HG03097 (cell line): Measurements from ENCODE around the gene EXD1.
"Not testable (repeated sequence)": the region's sequence is repeated elsewhere in the genome, so short reads cannot be mapped to it uniquely, and the experiment has no call there.

Experiments
- ATAC-seq: cut with Tn5 transposase; IDR thresholded peaks from one replicate; pipeline ENCODE4 v1.9.1; 2021; ENCODE audit not compliant: unreplicated experiment, low FRiP score

EXD1 gene, protein sequence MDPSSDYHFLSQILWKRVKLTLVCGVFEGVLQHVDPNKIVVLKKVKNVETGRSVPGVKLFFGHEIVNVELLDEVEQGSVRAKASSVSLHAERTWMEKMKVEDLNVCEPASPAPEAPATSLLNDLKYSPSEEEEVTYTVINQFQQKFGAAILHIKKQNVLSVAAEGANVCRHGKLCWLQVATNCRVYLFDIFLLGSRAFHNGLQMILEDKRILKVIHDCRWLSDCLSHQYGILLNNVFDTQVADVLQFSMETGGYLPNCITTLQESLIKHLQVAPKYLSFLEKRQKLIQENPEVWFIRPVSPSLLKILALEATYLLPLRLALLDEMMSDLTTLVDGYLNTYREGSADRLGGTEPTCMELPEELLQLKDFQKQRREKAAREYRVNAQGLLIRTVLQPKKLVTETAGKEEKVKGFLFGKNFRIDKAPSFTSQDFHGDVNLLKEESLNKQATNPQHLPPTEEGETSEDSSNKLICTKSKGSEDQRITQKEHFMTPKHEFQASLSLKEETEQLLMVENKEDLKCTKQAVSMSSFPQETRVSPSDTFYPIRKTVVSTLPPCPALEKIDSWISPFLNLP

DNA sequence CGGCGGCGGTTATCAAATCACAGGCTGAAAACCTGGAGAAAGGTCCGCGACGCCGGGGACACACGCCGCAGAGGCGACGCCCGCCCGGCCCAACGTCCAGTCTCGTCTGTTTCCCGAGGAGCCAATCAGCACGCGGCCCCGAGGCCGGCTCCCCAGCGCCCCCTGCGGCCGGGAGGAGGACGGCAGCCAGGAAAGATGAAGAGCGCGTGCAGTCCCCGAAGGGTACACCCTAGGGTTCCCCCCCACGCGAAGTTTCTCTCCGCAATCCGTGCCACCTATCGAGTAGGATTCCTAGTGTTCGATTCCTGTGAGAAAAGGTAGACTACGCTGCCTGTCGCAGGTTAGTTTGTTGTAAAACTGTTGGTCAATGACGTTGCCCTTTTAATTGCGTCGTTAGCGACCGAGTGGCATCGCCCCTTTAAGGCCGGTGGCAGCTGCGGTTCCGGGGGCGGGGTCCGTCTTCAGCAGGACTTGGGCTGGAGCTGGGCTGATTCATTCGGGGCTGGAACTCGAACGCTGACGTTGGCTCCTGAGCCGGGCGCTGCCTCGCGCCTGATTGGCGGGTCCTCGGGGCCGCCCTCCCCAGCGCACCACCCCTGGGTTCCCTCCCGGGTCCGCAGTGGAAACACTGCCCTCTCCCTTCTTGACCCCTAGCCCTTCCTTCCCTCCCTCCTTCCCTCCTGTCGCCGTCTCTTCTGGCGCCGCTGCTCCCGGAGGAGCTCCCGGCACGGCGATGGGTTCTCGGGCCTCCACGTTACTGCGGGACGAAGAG is at the start of gene EXD1, which contains the start of gene CHP1:
Gene EXD1, minus strand, starts transcription at position 108 of the 772 bp plus-strand sequence. CDS start 4,182 bp downstream, outside the sequence.
Gene CHP1, plus strand, starts transcription at position 619 of the 772 bp plus-strand sequence. Its CDS starts 115 bp downstream, at position 734.
- ATAC-seq = peak; percentile 91

DNA sequence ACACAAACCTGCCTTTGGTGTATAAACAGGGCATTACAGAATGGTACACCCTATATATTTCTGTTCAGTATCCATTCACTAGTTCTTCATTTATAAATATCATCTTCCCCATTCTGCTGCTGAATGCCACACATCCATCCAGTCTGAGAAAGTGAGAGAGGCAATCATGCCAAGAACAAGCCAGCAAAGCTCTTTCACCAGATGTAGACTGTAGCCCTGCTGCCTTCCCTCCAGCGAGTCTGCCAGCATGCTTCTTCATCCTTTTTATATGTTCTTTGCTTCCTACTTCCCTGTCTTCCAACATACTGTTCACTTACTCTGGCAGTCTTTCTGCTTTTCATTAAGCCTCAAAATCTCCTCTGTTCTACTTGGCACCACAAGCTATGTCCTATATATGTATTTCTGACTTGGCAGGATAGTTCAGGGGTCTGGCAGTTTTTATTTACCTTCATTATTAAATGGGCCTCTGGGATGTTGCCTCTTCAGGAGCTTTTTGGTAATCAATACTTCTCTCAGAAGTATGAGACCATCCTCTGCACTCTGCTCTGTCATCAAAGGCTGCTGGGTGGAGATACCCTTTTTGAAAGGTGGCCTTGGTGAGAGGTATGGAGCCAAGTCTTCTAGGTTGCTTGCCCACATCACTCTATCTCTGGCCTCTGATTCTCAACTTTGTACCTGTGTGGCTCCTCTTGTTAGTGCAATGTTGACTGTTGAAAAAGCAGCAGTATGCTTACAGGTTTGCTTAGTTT is 49.2 kb upstream of the EXD1 start:
- ATAC-seq = no peak

DNA sequence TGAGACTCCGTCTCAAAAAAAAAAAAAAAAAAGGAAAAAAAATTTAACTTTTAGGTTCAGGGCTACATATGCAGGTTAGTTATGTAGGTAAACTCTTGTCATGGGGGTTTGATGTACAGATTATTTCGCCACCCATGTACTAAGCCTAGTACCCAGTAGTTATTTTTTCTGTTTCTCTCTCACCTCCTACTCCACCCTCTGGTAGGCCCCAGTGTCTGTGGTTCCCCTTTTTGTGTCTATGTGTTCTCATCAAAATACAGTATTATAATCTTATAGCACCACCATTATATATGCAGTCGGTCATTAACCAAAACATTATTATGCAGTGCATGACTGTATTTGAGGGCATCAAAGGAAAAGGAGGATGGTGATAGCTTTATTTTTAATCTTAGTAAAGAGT is 47.8 kb upstream of the EXD1 start:
- ATAC-seq = no peak

DNA sequence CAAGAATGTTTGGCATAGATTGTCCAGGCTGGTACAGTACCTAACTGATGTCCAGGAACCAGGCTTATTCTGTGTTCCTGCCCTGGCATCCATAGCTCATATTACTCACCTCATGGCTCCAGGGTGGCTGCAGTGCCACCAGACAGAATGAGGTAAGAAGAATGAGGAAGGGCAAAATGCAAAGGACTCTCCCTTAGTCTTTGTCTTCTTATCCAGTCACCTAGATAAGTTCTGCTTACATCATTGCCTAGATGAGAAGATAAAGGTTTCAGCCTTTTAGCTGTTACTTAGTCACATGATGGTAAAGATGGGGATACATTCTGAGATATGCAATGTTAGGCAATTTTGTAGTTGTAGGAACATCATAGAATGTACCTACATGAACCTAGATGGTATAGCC is 46.3 kb upstream of the EXD1 start:
- no peak for ATAC-seq

DNA sequence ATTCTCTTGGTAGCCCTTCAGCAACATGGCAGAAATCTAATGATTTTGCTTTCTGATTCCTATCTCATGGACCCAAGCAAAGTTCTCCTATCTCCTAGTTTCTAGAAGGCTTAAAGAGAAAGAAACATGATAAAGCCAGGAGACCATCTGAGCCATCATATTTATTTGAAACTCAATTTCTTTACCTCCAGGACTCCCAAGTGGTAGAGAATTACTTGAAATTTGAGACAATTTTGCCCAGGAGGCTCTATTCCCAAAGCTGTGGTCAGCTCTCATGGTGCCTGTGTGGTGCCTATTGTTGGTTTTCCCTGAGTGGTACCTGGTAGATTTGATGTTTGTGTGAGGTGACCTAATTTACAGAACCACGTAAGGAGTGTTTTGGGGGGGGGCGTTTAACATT is 39.3 kb upstream of the EXD1 start:
- no peak for ATAC-seq

DNA sequence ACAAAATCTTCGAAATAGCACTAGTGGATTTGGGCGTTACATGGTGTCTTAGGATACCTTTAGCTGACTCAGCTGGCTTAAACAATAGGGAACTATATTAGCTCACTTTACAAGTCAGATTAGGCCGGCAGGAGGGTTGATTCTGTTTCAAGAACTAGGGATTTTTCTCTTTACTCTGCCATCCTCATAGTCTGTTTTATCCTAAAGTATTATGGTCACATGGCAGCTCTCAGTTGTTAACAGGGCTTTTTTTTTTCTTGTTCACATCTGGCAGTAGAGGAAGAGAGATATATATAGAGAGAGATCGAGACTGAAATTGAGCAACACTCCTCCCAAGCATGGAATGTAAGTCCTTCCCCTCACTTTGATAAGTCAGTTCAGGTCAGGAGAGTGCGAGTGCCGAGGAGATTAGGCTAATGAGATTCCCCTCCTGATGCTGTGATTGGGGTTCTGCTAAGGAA is 33.4 kb upstream of the EXD1 start:
- no peak for ATAC-seq

DNA sequence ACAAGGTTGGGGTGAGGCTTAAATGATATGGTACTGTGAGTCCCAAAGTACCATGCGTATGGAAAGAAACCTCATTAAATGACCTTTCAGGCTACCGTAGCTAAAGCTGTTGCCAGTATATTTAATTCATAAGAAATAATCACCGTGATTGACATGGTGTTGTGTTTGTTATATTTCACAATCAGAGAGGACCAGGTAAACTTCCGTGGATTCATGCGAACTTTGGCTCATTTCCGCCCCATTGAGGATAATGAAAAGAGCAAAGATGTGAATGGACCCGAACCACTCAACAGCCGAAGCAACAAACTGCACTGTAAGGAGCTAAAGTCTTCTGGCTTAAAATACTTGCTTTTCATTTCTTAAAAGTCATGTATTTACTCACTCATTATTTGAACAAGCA is 32.0 kb upstream of the EXD1 start:
- ATAC-seq = no peak

DNA sequence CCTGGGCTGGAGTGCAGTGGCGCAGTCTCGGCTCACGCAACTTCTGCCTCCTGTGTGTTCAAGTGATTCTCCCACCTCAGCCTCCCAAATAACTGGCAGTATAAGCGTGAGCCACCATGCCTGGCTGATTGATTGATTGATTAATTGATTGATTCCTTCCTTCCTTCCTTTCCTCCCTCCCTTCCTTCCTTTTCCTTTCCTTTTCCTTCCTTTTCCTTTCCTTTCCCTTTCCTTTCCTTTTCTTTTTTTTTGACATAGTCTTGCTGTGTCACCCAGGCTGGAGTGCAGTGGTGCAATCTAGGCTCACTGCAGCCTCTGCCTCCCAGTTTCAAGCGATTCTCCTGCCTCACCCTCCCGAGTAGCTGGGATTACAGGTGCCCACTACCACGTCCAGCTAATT is 30.4 kb upstream of the EXD1 start:
- ATAC-seq = not testable (repeated sequence)

DNA sequence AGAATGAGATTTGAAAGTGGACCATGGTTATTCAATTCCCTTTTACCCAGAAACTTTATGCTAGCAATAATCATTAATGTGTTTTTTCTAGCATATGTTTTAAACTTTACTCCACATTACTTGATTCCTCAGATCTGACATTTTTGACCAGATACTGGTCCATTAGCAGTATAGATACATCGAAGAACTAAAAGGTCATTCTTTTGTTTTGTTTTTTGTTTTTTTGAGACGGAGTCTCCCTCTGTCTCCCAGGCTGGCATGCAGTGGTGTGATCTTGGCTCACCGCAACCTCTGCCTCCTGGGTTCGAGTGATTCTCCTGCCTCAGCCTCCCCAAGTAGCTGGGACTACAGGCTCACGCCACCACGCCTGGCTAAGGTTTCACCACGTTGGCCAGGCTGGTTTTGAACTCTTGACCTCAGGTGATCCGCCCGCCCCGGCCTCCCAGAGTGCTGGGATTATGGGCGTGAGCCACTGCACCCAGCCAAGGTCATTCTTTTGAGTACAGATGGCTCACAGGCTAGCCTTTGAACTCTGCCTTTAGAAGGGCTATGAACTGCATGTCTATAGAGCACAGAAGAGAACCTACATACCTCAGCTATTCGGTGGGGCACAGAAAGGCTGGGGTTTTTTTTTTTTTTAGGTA is 29.1 kb upstream of the EXD1 start:
- ATAC-seq = no peak

DNA sequence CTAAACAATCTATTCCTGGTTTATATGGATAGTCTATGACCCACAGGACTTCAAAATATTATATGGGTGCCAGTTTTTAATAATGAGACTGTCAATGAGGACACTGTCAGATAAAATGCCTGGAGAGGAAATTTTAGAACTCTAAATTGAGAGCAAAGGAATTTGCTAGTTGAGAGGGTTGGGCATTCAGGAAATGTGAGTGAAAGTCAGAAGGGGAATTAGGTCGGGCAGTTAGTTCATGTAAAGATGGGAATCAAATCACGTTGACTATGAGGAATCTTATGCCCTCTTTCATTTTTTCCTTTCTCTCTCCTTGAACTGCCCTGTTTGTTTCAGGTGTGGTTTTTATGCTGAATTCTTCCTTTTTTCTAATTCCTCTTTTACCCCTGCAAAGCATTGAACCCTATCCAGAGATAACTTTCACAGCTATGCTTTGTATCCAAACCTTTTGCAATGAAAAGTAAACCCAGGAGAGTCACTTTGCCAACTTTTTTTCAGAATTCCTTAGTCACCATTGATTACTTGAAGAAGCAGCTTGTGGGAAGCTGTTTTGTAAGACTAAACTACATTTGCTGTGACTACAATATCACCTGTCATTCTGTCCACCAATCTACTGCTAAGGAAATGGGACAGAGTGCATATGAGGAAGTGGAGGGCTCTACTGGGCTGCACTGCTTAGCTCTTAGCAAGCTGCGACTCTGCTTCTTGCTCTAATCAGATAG is 28.4 kb upstream of the EXD1 start:
- ATAC-seq = no peak

DNA sequence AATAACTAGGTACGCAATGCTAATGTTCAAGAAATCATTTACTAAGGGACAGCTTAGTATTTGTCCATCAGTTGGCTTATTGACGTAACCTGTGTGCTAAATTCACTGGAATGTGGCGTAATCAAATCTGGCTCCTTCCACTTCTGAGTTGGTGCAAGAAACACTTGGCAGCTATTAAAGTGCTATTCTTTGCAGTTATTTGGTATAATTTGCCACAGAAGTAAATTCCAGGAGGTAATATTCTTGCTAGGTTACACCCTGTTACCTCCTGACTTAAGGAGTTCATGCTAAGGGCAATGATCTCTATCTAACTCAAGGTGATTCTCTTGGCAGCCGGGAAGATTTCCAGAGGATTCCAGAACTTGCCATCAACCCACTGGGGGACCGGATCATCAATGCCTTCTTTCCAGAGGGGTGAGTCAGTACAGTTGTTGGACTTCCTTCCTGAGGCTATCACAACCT is 26.1 kb upstream of the EXD1 start:
- no peak for ATAC-seq

DNA sequence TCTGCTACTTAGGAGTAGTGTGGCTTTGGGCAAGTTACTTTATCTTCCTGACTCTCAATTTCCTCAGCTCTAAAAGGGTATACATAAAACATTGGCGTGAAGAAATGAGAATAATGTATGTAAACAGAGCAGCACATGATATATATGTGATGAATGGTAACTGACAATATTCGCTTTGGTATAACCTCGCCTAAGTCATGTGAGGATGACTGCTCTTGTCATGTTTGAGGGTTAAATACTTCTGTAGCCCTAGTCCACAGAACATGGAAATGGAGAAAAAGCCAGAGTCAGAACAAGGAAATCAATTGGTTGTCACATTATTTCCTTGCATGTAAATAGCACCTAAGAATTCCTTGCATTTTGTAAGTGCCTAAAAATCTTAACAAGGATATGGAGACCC is 25.5 kb upstream of the EXD1 start:
- ATAC-seq = no peak

DNA sequence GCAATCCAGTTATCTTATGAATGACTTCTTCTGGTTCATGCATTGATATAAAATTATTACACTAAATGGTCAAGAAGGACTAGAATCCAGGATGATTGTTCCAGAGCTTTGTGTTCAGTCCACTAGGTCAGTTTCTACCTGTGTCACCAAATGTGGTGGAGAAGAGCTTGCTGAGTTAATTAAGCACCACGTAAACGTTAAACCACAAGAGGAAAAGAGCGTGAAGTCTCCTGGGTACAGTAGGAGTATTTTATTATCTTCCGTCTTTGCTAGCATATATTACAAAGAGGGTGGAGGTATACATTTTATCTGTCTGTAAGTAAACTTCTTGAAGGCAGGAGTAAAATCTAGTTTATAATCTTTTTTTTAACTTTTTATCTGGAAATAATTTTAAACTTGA is 24.0 kb upstream of the EXD1 start:
- no peak for ATAC-seq

DNA sequence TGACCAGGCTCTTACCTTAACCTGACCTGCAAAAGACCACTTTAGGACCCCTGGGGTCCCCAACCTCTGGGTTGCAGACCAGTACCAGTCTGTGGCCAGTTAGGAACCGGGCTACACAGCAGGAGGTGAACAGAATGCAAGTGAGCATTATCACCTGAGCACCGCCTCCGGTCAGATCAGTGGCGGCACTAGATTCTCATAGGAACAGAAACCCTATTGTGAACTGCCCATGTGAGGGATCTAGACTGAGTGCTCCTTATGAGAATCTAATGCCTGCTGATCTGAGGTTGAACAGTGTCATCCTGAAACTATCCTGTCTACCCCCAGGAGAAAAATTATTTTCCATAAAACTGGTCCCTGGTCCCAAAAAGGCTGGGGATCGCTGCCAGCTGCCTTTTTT is 20.9 kb upstream of the EXD1 start:
- ATAC-seq = no peak

DNA sequence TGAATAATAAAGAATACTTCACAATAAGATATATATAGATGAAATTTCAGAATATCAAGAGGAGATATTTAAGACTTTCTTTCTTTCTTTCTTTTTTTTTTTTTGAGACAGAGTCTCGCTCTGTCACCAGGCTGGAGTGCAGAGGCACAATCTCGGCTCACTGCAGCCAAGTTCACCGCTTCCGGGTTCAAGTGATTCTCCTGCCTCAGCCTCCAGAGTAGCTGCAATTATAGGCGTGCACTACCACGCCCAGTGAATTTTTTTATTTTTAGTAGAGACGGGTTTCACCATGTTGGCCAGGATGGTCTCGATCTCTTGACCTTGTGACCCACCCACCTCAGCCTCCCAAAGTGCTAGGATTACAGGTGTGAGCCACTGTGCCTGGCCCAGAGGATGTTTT is 20.2 kb upstream of the EXD1 start:
- ATAC-seq = not testable (repeated sequence)

DNA sequence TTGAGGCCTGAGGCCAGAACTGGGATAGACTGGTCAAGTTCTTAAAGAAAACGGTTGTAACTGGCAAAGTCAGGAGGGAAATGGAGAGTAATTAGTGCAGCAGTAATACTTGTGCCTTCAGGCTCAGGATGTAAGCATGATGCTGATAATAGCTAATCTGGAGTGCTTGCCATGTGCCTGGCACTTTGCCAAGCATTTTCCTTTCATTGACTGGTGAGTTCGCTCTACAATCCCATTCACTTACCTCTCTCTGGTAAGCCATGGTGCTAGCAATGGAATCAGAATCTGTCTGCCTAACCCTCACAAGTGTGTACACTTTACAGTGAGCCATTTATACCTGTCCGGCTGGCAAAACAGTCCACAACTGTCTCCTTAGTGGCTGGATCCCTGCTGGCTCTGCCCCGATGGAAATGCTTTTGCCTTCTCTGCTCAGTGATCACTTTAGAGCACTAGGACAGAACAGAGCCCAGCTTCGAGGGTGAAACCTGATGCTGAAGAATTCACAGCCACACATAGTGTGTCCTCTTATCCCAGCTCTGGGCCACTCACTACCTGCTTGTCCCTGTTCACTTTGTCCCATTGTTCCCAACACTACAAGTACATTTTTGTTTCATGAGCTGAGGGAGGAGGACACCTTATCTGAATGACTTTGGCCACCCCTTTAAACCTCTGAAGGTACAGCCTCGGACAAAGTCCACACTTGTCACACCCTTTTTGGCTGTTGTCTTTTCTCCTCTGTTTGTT is 10.8 kb upstream of the EXD1 start:
- ATAC-seq = no peak

DNA sequence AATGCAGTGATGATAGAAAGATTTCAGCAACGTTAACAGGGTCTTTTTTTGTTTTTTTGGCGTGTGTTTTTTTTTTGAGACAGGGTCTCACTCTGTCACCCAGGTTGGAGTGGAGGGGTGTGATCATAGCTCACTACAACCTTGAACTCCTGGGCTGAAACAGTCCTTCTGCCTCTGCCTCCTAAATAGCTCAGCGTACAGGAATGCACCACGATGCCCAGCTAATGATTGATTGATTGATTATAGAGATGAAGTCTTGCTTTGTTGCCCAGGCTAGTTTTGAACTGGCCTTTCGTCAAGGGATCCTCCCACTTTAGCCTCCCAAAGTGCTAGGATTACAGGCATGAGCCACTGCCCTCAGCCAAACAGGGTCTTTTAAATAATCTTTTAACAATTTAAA is 7.5 kb upstream of the EXD1 start:
- no peak for ATAC-seq

DNA sequence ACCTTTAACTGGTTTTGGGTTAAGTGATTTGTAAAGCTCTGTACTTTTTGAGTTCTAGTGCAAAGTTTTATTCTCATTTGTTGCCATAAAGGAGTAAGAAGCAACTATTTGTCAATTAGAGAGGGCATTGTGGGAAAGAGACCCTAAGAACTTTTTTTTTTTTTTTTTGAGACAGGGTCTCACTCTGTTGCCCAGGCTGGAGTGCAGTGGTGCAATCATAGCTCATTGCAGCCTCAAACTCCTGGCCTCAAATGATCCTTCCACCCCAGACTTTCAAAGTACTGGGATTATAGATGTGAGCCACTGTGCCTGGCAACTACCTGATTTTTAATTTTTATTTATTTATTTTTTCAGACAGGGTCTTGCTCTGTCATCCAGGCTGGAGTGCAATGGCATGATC is 5.4 kb upstream of the EXD1 start:
- no peak for ATAC-seq

DNA sequence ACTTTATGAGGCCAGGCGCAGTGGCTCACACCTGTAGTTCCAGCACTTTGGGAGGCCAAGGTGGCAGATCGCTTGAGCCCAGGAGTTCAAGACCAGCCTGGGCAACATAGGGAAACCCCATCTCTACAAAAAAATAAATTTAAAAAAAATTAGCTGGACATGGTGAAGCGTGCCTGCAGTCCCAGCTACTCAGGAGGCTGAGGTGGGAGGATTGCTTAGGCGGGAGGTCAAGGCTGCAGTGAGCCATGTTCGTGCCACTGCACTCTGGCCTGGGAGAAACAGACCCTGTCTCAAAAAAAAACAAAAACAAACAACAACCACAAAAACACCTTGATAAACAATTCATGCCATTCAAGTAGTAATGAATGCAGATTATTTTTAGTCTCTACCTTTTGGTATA is 4.7 kb upstream of the EXD1 start:
- not testable (repeated sequence) for ATAC-seq
